Measurements from ENCODE around the gene VCX2.
"Not testable (repeated sequence)": the region's sequence is repeated elsewhere in the genome, so short reads cannot be mapped to it uniquely, and the experiment has no call there.

VCX2 gene

DNA sequence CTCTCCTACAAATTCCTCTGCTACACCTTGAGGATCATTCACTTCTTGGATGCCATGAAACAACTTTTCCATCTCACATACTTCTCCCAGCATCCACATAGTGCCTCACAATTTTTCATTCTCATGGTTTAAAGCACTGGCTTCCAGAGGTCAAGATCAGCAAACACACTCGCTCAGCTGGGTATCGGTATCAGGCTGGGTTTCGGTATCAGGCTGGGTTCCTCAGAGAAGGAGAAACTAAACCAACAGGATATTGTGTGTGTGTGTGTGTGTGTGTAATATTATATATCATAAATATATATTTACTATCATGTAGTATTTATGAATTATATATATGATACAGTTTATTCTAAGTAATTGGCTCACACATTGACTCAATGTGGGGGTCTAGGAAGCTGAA, at the start of gene VCX2:
VCX2 (minus strand) TSS at position 99 of the 400 bp plus-strand sequence. CDS start 624 bp downstream, outside the sequence.
- not testable (repeated sequence) for DNase-seq

DNA sequence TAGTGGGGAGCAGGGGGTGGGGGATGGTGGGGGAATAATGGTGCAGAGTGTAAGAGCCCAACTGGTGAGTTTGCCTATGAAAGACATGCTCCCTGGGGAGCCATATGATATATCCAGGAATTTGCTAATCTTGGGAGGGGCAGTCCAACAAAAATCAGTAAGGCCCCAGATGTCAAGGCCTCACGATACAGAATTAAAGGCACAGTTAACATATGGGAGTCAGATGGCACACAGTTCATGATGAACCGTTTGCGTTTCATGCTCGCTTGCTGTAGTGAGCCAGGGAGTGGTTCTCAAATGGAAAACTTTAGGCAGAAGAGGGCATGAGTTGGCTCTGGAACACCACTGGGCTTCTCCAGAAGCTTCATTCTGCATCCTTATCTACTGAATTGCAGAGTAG, 33.9 kb upstream of the VCX2 start:
- DNase-seq, result no peak

DNA sequence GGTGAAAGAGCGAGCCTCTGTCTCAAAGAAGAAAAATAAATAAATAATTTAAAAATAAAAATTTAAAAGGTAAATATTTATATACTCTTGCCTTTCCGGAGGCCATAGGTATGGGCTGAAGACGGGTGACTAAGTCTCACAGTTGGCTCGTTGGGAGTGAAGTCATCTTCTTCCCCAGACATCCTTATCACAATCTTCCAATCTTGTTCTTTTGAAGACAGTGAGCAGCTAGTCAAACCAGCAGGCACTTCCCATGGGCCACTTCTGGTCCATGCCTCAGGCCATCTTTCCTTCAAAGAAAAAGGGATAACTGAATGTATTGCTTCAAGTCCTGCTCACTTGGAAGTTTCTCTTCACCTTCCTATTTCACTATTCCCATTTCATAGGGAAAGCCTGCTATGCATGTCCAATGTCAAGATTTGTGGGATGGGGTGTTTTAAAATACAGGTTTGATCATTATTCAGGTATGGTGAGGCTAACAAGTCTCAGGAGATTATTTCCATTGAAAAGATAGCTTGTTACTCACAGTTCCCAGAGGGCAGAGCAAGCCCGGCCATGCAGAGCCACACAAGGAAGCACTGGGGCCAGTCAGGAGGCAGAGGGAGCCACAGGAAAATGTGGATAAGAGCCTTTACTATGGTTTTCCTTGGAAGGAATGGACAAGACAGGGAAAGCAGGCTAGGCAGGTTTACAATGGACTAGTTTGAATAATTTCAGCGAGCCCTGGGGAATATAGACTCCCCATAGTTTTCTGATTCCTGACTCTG, 33.3 kb upstream of the VCX2 start:
- no peak for DNase-seq

DNA sequence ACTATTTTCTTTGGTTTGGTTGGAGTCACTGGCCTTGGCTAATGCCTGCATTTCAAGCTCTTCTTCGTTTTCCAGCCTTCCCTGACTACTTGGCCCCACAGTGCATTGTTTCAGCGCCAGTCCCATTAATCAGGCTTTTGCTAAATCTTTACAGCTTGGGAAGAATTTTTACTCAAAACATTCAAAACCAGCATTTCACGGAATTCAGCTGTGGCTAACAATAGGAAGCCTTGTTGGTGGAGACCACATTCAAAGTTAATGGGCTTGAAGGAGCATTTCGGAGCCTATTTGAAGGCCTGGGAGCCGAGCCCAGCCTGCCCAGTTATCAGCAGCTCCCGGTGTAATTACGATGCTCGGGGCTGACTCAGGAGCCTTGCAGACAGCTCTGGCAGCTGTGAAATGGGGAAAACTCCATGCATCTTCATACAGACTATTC, 30.8 kb upstream of the VCX2 start:
- DNase-seq, result no peak

DNA sequence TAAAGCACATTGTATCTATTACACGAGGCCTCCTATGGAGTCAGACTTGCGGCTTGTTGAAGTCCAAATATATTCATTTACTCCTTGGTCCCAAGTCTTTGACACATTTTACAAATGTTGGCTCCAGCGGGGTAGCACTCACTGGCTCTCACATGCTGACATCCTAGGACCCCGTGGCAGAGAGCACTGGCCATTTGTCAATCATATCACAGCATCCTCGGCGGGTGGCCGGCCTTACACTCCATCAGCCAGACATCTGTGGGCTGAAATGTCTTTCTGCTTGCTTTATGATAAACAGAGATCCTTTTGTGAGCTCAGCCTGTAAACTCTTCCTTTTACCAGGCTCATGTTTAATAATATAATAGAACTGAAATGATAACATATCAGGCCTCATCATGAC, 25.7 kb upstream of the VCX2 start:
- DNase-seq, result no peak

DNA sequence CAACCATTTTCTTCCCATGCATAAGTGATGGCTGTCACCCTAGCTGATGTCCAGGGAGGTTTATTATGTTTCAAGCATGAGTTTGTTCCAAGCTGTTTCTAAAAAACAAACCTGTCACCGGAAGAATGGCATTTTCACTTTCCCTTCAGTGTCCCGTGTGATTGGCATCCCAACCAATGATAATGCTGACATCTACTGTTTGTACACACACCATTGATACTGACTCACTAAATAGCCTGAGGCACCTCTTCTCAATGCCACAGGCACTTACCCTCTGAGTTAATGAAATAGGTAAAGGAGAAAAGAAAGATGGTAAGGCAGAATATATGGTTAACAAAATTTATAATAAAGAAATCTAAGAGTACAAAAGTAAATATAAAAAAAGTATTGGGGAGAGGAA, 23.1 kb upstream of the VCX2 start:
- DNase-seq, result no peak

DNA sequence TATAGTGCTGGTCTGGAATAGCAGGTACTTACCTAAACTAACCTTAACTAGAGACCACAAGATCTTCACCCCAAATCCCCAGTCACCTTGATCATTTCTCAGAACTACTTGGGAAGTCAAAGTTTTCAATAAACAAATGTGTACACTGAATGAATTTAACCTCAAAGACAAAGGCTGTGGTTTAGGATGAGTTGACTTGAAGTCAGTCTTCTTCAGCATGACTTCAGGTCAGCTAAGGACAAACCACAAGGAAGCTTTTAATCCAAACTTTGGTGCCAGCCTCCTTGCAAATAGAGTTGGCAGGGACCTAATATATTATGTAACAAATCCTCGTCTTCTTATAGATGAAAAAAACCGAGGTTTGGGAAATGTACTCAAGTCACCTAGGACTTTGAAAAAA, 21.2 kb upstream of the VCX2 start:
- no peak for DNase-seq

DNA sequence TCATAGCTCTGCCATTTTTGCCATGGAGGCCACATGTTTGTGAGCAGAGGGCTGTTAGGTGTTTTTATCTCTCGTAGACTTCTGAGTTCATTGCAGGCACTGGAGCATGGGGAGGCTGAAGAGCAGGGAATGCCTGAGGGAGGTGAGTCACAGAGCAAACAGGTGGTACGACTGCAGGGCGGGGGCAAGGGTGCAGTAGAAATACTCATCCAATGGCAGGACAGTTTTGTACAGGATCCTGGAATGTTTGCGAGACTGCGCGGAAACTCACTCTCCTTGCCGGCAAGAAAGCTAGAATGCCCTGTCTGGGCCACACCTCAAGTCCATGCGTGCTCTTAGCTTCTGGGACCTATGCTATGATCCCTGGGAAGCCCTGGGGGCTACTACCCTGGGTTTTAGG, 20.0 kb upstream of the VCX2 start:
- no peak for DNase-seq

DNA sequence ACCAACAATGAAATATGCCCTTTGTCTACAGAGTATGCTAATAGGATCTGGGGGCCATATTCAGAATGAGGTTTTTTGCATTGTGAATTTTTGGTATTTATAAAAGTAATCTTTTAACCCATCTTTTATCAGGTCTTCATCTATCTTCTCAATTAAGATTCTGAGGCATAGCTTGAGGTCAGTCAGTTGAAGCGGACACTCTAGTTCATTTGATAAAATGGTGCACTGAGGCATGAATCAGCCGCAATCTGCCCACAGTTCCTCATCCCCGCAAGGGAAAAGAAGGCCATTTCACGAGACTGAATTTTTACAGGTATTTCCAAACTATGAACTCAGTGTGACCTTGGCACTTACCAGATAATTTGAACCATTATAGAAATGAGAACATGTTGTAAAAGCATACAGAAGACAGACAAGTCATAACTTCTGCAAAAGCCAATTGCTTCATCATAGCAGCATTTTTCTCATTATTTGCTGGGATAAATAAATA, 19.3 kb upstream of the VCX2 start:
- peak; percentile 46 for DNase-seq

DNA sequence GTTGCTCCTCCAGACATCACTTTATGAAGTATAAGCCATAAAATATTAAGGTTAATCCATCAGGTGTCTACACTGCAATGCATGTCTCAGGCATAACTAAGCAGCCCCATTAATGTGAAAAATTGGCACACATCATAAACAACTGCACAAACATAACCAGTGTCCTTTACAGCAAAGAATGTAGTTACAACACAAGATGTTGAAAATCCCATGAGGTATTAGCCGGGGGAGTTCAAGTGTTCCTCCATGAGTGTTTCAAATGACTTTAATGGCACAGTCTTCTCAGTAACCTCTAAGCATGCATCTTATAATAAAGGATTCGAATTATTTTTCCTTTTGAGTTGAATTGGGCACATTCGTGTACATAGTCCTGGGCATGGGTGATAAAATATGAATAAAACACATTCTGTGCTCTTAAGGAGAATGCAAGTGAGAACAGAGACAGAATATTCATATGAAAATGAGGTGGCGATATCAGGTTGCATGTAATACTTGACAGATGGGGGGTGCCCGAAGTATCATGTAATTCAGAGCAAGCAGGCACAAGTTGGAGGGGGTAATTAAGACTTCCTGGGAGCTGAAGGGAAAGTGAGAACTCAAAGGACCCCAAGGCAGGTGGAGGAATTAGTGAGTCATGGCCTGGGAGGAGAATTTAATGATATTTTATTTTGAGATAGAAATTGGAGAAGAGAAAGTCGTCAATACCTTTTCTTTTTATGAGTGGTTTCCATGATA, 18.2 kb upstream of the VCX2 start:
- DNase-seq, result no peak

DNA sequence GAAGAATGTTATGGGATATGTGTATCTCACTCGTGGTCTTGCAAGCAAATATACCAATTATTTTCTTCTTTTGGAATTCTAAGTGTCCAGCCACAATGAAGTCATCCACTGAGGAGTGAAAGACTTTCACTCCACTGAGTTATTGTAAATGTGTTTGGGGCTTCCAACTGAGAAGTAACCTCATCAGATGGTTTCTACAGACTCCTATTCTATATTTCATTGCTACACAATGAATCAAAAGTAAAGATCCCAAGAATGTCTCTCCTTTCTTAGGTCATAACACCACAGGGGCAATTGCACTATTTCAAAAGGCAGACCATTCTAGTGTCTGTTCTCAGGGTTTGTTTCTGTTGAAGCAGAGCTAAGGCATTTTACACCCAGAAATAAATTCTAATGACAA, 12.3 kb upstream of the VCX2 start:
- no peak for DNase-seq

DNA sequence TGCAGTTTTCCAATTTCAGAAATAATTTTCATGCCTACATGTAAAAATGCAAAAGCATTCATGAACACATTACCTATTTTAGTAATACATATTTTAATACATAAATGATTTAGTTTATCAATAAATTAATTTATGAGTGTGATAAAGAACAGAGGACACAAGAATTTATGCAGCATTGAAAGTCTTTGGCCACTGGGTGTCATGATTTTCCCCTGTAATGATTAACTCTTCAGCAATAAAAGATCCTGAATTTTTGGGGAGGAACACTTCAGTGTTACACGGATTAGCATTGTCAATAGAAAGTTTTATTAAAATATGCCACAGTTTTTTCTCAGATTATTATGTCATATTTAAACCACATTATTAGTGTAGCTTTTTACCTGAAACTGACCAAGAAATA, 8.6 kb upstream of the VCX2 start:
- DNase-seq, result peak; percentile 21

DNA sequence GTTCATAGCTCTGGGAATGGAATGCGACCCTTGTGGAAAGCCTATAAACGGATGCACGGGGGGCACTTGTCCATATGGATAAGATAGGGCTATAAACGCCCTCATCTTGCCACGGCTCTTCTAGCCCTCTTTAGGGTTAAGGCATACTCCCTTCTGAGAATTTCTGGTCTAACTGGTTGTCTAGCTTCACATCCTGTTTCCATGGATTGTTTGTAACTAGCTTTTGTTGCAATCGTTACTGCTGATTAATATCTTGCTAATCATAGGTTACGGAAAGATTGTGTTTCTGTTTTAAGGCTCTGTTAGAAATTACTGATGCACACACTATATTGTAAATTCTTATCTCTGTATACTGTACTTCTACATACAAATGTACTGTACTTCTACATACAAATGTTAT, 17.1 kb downstream of the VCX2 start:
- not testable (repeated sequence) for DNase-seq

DNA sequence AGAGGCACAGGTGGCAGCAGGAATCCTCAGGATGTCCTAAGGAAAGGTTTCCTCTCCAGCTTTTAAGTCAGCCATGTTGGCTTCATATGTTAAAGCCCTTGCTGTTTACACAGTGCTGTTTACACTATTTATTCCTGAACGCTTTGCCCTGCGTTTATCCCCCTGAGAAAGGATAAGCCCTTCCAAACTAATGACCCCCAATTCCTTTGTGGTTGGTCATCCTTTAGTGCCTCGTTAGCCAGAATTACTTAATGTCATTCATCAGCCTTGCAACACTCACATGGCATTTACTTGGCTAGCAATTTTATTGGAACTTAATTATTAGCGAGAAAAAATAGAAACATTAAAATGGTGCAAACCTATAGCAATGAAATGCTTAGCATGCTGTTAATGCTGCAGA, 23.8 kb downstream of the VCX2 start:
- no peak for DNase-seq

DNA sequence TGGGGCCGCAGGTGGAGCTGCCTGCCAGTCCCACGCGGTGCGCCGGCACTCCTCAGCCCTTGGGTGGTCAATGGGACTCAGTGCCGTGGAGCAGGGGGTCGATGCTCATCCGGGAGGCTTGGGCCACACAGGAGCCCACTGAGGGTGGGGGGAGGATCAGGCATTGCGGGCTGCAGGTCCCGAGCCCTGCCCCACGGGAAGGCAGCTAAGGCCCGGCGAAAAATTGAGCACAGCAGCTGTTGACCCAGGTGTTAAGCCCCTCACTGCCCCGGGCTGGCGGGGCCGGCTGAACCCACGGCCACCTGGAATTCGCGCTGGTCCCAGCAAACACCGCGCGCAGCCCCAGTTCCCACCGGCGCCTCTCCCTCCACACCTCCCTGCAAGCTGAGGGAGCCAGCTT, 26.1 kb downstream of the VCX2 start:
- no peak for DNase-seq

DNA sequence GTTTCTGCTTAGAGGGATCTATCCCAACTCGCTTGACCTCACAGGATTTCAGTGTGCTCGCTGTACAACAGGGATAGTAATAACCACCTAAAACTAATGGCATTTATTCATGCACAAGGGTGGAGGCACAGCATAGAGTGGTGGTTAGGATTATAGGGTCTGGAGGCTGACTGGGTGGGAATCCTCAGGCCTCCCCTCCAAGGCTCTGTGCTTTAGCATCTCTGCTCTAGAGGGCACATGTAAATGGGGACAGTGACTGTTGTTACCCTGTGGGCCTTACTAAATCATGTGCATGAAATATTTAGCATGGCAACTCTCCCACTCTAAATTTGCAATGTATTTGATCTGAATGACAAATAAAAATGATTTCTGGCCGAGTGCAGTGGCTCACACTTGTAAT, 29.2 kb downstream of the VCX2 start:
- DNase-seq, result no peak

DNA sequence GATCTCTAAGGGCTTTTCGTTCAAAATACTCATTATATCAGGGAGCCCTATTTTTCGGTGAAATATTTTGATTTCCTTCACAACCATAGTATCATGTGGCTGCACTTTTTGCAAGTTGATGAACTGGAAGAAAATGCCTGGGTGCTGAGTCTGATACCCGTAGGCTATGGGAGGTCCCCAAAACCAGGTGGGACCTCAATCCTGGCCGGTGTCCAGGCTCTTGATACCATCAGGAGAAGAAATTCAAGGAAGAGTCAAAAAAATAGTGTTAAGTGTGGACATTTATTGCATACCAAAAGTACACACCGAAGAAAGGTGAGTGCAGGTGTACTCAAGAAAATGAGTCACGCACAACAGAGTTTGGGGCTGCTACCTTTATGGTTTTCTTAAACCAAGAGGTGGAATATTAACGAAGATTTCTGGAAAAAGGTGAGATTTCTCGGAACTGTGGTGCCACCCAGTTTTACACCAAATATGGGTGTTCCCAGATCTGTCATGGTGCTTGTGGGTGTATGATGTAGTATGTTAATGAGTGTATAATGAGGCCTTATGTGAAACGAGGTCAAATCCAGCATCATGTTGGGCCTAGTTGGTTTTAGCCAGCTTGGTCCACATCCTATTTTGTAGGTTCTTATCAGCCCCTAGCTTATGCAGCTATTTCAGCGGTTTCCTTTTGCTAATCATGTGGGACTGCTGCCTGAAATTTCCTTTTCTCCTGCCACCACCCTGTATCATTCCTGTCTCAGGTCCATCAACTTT, 29.9 kb downstream of the VCX2 start:
- DNase-seq, result no peak

DNA sequence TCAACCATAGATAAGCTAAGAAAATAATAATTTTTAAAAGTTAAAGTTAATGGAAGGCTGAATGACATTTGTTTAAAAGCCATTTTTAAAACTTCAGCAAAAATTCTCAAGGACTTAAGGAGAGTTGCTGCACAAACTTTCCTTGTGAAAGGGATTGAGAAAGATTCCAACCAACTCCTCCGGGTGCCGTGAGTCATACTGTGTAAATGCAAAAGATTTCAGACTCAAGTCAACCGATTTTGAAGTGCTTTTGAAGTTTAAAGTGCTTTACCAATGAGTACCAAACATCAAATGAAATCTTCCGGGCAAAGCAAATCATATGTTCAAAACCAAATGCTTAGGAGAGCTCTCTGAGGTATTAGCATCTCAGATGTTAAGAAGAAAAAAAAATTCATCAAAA, 31.4 kb downstream of the VCX2 start:
- peak; percentile 12 for DNase-seq

DNA sequence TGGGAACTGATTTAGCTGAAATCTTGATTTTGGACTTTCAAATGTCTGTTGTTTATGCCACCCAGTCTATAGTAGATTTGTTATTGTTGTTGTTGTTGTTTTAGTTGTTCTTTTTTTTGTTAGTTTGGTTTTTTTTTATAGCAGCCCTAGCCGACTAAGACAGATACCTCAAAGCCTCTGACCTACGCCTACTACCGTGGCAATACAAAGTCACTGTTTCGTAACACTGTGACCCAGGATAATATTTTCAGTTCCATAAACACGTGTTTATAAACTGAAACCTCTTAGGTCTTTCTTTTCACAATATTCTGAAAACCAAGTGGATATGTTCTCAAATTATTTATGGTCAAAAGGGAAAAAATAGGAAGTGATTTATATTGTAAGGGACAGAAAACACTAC, 32.8 kb downstream of the VCX2 start:
- DNase-seq, result no peak

DNA sequence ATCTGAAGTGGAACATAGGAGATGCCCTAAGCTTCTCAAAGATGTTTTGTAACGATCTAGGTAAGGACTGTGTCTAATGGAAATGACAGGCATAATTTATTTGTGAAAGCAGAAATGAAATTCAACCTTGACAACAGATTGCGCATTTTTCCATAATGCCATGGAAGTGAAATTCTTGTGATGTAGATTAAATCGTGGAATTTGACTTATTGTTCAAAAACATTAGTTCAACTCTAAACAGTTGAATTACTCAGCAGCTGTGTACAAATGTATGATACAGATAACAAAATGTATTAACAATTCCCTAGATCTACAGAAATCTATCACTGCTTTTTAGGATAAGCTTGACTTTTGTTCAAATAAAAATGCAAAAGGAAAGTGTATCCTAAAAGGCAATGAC, 44.4 kb downstream of the VCX2 start:
- no peak for DNase-seq

DNA sequence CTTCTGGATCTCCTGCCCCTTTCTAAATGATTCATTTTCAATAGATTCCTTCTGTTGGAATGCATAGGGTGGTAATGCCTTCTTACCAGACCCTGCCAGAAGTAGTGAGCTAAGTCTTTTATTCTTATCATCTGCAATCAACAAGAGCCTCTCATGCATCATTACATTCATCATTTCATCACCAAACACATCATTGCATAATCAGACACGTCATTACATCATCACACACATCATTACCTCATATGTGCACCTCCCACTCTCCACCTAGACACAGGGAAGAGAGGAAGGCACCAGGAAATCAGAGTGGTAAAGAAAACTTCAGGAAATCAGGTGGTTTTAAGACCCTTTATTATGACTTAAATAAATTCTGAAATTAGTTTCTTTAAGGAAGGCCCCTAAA, 45.0 kb downstream of the VCX2 start:
- no peak for DNase-seq

DNA sequence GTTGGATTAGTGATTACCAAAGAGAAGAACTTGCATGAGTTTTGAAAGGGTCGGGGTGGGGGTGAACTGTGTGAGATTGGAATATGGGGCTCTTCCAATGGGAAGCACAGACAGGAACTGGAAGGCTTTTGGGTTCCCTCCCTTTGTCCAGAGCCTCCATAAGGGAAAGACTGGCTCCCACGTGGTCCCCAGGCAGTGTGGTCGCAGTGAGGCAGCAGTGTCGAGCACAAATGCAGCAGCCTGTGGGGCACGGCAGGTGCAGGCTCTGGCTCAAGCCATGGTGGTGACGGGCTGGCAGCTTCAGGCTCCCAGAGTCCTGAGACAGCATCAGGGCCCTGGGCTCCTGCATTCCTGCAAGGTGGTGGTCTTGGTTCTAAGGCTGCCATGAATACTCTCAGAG, 45.5 kb downstream of the VCX2 start:
- DNase-seq, result no peak

DNA sequence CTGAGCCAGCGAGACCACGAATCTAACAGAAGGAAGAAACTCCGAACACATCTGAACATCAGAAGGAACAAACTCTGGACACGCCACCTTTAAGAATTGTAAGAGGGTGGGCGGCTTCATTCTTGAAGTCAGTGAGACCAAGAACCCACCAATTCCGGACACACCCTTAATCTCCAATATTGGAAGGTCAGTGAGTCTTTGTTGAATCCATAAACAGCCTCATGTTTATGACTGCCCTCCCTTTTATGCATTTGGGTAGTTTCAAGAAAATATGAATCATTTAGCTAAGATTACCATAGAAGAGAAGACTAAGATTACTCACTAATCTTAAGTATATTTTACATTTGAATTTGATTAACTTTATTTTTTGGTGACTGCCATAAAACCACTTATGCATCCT, 48.5 kb downstream of the VCX2 start:
- DNase-seq, result no peak

DNA sequence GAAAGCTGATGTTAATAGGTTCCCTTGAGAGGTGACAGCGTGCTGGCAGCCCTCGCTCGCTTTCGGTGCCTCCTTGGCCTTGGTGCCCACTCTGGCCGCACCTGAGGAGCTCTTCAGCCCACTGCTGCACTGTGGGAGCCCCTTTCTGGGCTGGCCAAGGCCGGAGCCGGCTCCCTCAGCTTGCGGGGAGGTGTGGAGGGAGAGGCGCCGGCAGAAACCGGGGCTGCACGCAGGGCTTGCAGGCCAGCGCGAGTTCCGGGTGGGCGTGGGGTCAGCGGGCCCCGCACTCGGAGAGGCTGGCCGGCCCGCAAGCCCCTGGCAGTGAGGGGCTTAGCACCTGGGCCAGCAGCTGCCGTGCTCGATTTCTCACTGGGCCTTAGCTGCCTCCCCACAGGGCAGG, 49.7 kb downstream of the VCX2 start:
- not testable (repeated sequence) for DNase-seq

Data from eye (tissue), 1 donor.